NCI-H2029 (cell line): ENCODE measurements around the gene CDK15.
"Not testable (repeated sequence)": the region's sequence is repeated elsewhere in the genome, so short reads cannot be mapped to it uniquely, and the experiment has no call there.

Experiments used
- DNase-seq: peaks from one replicate; lab custom pipeline; 2025; lab: John Stamatoyannopoulos, UW

CDK15 gene

GRCh38 chr2:201830666-201831065, 24.3 kb downstream of the CDK15 start:
- no peak for DNase-seq

GRCh38 chr2:201831469-201831868, 25.1 kb downstream of the CDK15 start:
- DNase-seq: no peak

- no peak for DNase-seq
These were observed 27.4 kb downstream of the CDK15 start for GRCh38 chr2:201833781-201834180.

- DNase-seq: no peak
These were observed 28.7 kb downstream of the CDK15 start for GRCh38 chr2:201835066-201835465.

GRCh38 chr2:201837391-201837790, 31.1 kb downstream of the CDK15 start:
- DNase-seq: no peak

GRCh38 chr2:201837824-201838431, 31.6 kb downstream of the CDK15 start:
- DNase-seq: no peak

- no peak for DNase-seq
These were observed 33.4 kb downstream of the CDK15 start for GRCh38 chr2:201839727-201840126.

- no peak for DNase-seq
These were observed 34.4 kb downstream of the CDK15 start for GRCh38 chr2:201840726-201841125.

- DNase-seq: no peak
These were observed 36.0 kb downstream of the CDK15 start for GRCh38 chr2:201842131-201842860.

GRCh38 chr2:201844922-201845321, 38.6 kb downstream of the CDK15 start:
- not testable (repeated sequence) for DNase-seq

GRCh38 chr2:201847481-201847880, 41.1 kb downstream of the CDK15 start:
- DNase-seq: no peak

GRCh38 chr2:201852462-201852861, 46.1 kb downstream of the CDK15 start:
- DNase-seq: no peak

- DNase-seq: no peak
These were observed 46.6 kb downstream of the CDK15 start for GRCh38 chr2:201852878-201853415.

- no peak for DNase-seq
These were observed 48.0 kb downstream of the CDK15 start for GRCh38 chr2:201854221-201854801.

- DNase-seq: no peak
These were observed 48.5 kb downstream of the CDK15 start for GRCh38 chr2:201854841-201855240.

- DNase-seq: no peak
These were observed 49.0 kb downstream of the CDK15 start for GRCh38 chr2:201855356-201855755.

- DNase-seq: no peak
These were observed 51.0 kb downstream of the CDK15 start for GRCh38 chr2:201857326-201857725.

GRCh38 chr2:201858281-201859184, 52.2 kb downstream of the CDK15 start:
- no peak for DNase-seq

GRCh38 chr2:201859949-201860348, 53.6 kb downstream of the CDK15 start:
- no peak for DNase-seq

GRCh38 chr2:201860636-201861066, 54.3 kb downstream of the CDK15 start:
- DNase-seq: peak; percentile 0

- DNase-seq: no peak
These were observed 56.5 kb downstream of the CDK15 start for GRCh38 chr2:201862843-201863242.
